ENCODE data around the gene FASTKD2. TPM values are rescaled to one million over a fixed set of nuclear protein-coding genes. Genes with fewer than 3 reads are reported as not detected.
A peak's percentile ranks its signal among the peaks of the same experiment; 100 is the strongest.
"Not testable (repeated sequence)": the region's sequence is repeated elsewhere in the genome, so short reads cannot be mapped to it uniquely, and the experiment has no call there.

Gene FASTKD2
- total RNA-seq, 4 donors from 2014 or later: 18.4 to 39.3 (median 30.2) TPM

- no peak for TF ChIP-seq CTCF (IDR thresholded peaks at IDR 0.05)
- TF ChIP-seq POLR2A (IDR thresholded peaks at IDR 0.05): no peak
- Histone ChIP-seq H3K27me3 (no peaks in the 10 kb centered on the region), H3K27ac (no peak overlapping the region), H3K4me3 (no peak overlapping the region), H3K9me3 (no peaks in the 10 kb centered on the region), H3K4me1 (peaks cover 0 to 4% (median 0%) of the 10 kb centered on the region in 3 donors), H3K36me3 (no peaks in the 10 kb centered on the region)
- DNase-seq: no peak
- intact Hi-C loops (cut with DNase I): no loop called here
- WGBS, 2 donors: 57 to 71% methylated on average over 6 of the region's 6 CpGs
Measured at GRCh38 chr2:206805887-206806607, 40.6 kb downstream of the FASTKD2 start.

GRCh38 chr2:206807624-206808023 is 42.2 kb downstream of the FASTKD2 start:
- 86 to 87% methylated on average over 2 to 3 of the region's 3 CpGs for WGBS, 2 donors
- H3K36me3 ChIP-seq; H3K27ac ChIP-seq; H3K27me3 ChIP-seq; DNase-seq; intact Hi-C loops (cut with DNase I); H3K9me3 ChIP-seq; H3K4me1 ChIP-seq; H3K4me3 ChIP-seq: not testable (repeated sequence)

- H3K27ac ChIP-seq; intact Hi-C loops (cut with DNase I); H3K36me3 ChIP-seq; H3K4me1 ChIP-seq; H3K9me3 ChIP-seq; DNase-seq; H3K27me3 ChIP-seq; H3K4me3 ChIP-seq: not testable (repeated sequence)
- 92 to 94% methylated on average over 3 to 5 of the region's 5 CpGs for WGBS, 2 donors
Measured at GRCh38 chr2:206812471-206812870, 47.1 kb downstream of the FASTKD2 start.

GRCh38 chr2:206814498-206814897 is 49.1 kb downstream of the FASTKD2 start:
- no peak for TF ChIP-seq POLR2A (IDR thresholded peaks at IDR 0.05)
- TF ChIP-seq CTCF (IDR thresholded peaks at IDR 0.05): no peak
- H3K4me1 ChIP-seq: no peaks in the 10 kb centered on the region
- H3K27ac ChIP-seq: no peak overlapping the region
- no peaks in the 10 kb centered on the region for H3K36me3 ChIP-seq
- no peaks in the 10 kb centered on the region for H3K9me3 ChIP-seq
- no peaks in the 10 kb centered on the region for H3K27me3 ChIP-seq
- DNase-seq: no peak
- intact Hi-C loops (cut with DNase I): no loop called here
- no peak overlapping the region for H3K4me3 ChIP-seq

GRCh38 chr2:206820807-206821206 is 55.4 kb downstream of the FASTKD2 start:
- TF ChIP-seq CTCF (IDR thresholded peaks at IDR 0.05): no peak
- TF ChIP-seq POLR2A (IDR thresholded peaks at IDR 0.05): no peak
- intact Hi-C loops (cut with DNase I): no loop called here
- H3K4me3 ChIP-seq: no peak overlapping the region
- H3K36me3 ChIP-seq: no peaks in the 10 kb centered on the region
- DNase-seq: no peak
- peak overlapping the region in 3 of 4 donors; percentile 1 to 55 (median 24) for H3K27ac ChIP-seq
- H3K4me1 ChIP-seq: peaks cover 0 to 6% (median 0%) of the 10 kb centered on the region in 3 donors
- WGBS, 2 donors: 58 to 60% methylated on average over 2 of the region's 2 CpGs
- no peaks in the 10 kb centered on the region for H3K9me3 ChIP-seq
- H3K27me3 ChIP-seq: no peaks in the 10 kb centered on the region

- Histone ChIP-seq H3K27me3 (no peaks in the 10 kb centered on the region), H3K4me3 (no peak overlapping the region), H3K9me3 (no peaks in the 10 kb centered on the region), H3K4me1 (peaks cover 0 to 6% (median 0%) of the 10 kb centered on the region in 3 donors), H3K27ac (peak overlapping the region in 2 of 4 donors; percentile 43 to 55), H3K36me3 (no peaks in the 10 kb centered on the region)
- intact Hi-C loops (cut with DNase I): no loop called here
- no peak for DNase-seq
- TF ChIP-seq POLR2A (IDR thresholded peaks at IDR 0.05): no peak
- WGBS, 2 donors: 65 to 69% methylated on average over 6 of the region's 6 CpGs
Measured at GRCh38 chr2:206823178-206823577, 57.8 kb downstream of the FASTKD2 start.

All from esophagus squamous epithelium (tissue), 5 donors.